Activated naive CD4-positive, alpha-beta T cell treated with anti-CD3 and anti-CD28 coated beads for 36 hours (primary cell): Measurements from ENCODE around the gene ALOX5. TPM values are rescaled to one million over a fixed set of nuclear protein-coding genes. Genes with fewer than 3 reads are reported as not detected.

Source experiments
- CTCF ChIA-PET: fragments of 350-600 bp; sonication (Branson Sonifier 250); formaldehyde crosslinking; loops from one replicate; lab custom pipeline; 2021; ENCODE audit warnings: antibody characterized with exemption; lab: Charles Lee
- DNase-seq: peaks from one replicate; pipeline ENCODE4 v3.0.0-alpha.2; 2020
- H3K27ac Mint-ChIP-seq: one replicate; pipeline ENCODE4 v1.8.0; 2021; ENCODE audit warnings: mild to moderate bottlenecking, mixed read lengths
- H3K27me3 Mint-ChIP-seq: one replicate; pipeline ENCODE4 v1.8.0; 2021; ENCODE audit warnings: low read depth, mixed read lengths
- H3K36me3 Mint-ChIP-seq: one replicate; pipeline ENCODE4 v1.8.0; 2021; ENCODE audit warnings: low read depth, mixed read lengths
- H3K4me1 Mint-ChIP-seq: one replicate; pipeline ENCODE4 v1.8.0; 2021; ENCODE audit warnings: low read depth, mixed read lengths
- H3K4me3 Mint-ChIP-seq: one replicate; pipeline ENCODE4 v1.8.0; 2021; ENCODE audit warnings: mild to moderate bottlenecking, moderate library complexity, mixed read lengths
- H3K9me3 Mint-ChIP-seq: one replicate; pipeline ENCODE4 v1.8.0; 2021; ENCODE audit warnings: mixed read lengths
- intact Hi-C: fragments of 100-400 bp; cut with micrococcal nuclease; formaldehyde crosslinking; loops from one replicate; pipeline ENCODE4 v1.15.1; 2023
- total RNA-seq, 2 experiments: library from RNA; stranded (reverse); gene quantifications; one replicate each; pipeline ENCODE4 v1.2.3, GENCODE V29; 2021

The ALOX5 gene
- total RNA-seq, 2 experiments from 2014 or later: 0.14 to 0.17 TPM

DNA sequence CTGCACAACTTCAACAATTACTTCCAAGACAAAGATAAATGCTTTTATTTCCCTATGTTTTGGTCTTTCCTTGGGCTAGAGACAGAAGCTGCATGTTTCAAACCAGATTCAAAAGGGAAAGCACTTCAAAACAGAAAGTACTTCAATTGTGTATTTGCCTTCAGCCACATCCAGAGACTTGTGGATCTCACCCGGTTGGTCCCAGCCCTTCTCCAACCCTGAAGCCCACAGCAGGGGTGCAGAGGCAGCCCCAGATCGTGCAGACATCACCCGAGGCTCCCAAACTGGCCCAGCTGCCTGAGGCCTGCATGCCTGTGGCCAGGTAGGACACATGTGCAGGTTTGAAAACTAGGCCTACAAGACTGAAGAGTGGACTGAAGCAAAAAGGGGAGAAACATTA, 80.8 kb downstream of the ALOX5 start:
- peaks cover 12% of the 10 kb centered on the region for H3K36me3 Mint-ChIP-seq
- CTCF ChIA-PET: interaction anchor here (0.8 kb wide), 1 partner anchor 11 kb away, joined by 3 read pairs; no protein-coding TSS in a partner anchor
- no peak overlapping the region for H3K4me3 Mint-ChIP-seq
- H3K9me3 Mint-ChIP-seq: no peaks in the 10 kb centered on the region
- H3K4me1 Mint-ChIP-seq: no peaks in the 10 kb centered on the region
- DNase-seq: no peak
- intact Hi-C loops: no loop called here
- no peaks in the 10 kb centered on the region for H3K27me3 Mint-ChIP-seq
- H3K27ac Mint-ChIP-seq: no peak overlapping the region

DNA sequence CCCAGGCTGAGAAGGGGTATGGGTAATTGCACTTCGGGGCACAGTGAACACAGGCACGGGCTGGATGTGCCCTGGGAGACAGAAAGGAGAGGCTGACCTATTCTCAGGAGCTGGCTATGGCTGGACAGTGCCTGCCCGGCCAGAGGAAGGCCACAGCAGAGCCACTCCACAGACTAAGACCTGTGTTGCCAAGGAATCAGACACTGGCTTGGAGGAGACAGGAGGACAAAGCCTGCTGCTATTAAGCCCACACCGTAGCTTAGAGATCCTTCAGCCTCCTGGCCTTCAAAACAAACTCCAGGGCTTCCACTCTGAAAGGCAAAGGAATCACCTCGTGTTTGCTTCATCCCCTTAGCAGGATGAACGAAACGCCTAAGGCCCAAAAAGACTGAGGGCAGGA, 82.2 kb downstream of the ALOX5 start:
- no peaks in the 10 kb centered on the region for H3K4me1 Mint-ChIP-seq
- no peaks in the 10 kb centered on the region for H3K27me3 Mint-ChIP-seq
- no peak overlapping the region for H3K27ac Mint-ChIP-seq
- CTCF ChIA-PET: no interaction called here
- no peak for DNase-seq
- no peak overlapping the region for H3K4me3 Mint-ChIP-seq
- intact Hi-C loops: no loop called here
- peaks cover 14% of the 10 kb centered on the region for H3K36me3 Mint-ChIP-seq
- no peaks in the 10 kb centered on the region for H3K9me3 Mint-ChIP-seq

DNA sequence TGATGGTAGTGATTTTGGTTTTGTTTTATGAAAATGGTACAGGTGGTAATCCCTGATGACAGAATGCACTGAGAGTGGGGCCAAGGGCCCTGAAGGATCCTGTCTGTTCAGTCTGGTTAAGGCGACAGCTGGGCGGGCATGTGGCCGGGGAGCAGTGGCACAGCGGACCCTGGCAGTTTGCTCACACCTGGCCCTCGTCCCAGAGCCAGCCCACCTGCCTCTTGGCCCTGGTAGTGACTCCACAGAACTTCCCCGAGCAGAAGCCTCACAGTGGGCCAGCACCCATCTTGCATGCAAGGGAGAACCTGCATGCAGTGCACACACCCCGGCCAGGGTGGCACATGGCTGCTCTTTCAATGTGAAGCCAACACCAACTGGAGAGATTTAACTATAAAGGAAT, 82.8 kb downstream of the ALOX5 start:
- Mint-ChIP-seq H3K4me3 (no peak overlapping the region), H3K9me3 (no peaks in the 10 kb centered on the region), H3K27me3 (no peaks in the 10 kb centered on the region), H3K4me1 (no peaks in the 10 kb centered on the region), H3K36me3 (peaks cover 16% of the 10 kb centered on the region), H3K27ac (no peak overlapping the region)
- DNase-seq: no peak
- intact Hi-C loops: no loop called here
- CTCF ChIA-PET: no interaction called here

DNA sequence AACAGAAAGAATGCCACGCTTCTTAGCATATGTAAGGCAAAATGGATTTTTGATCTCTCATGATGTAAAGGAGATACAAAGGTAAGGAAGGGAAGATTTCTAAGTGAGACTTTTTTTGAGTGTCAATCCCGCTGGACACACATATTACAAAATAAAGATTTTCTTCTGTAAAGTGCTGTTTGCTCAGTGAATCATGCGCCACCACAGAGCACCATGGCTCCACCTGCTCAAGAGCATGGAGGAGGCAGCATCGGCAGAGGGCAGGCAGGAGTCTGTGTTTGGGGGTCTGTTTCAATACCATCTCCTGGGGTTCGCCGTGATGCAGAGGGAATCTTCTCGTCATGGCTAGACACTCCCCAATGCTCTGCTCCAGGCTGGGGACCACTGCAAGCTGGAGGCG, 83.5 kb downstream of the ALOX5 start:
- Mint-ChIP-seq H3K27me3 (no peaks in the 10 kb centered on the region), H3K27ac (no peak overlapping the region), H3K36me3 (peaks cover 16% of the 10 kb centered on the region), H3K4me1 (no peaks in the 10 kb centered on the region), H3K4me3 (no peak overlapping the region), H3K9me3 (no peaks in the 10 kb centered on the region)
- CTCF ChIA-PET: no interaction called here
- no peak for DNase-seq
- intact Hi-C loops: no loop called here

DNA sequence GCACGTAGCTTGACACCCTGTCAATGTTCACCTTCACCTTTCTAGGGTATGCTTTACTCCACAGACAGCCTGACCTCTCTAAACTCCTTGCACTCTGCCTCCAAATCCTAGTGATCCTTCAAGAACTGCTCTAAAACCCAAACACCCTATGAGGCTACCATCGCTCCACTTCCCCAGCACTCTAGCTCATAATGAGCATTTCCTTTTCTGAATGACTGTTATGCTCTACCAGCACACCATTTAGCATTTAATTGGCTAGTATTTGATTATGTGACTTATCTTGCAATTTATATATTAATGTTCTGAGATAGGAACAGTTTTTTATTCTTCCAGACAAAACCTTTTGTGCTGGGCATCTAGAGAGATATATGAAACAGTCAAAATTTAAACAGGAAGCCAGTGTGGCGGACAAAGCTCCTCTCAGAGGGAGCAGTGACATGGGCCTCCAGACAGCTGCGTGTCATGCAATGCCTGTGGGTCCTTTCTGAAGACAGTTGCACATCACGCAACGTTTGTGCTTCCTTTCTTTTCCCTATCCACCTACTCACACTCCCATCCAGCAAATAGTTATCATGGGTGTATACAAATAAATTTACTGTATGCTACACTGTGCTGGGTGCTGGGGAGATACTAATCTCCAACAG, 86.3 kb downstream of the ALOX5 start:
- Mint-ChIP-seq H3K4me1 (peaks cover 5% of the 10 kb centered on the region), H3K4me3 (no peak overlapping the region), H3K27me3 (no peaks in the 10 kb centered on the region), H3K36me3 (peaks cover 16% of the 10 kb centered on the region), H3K27ac (no peak overlapping the region), H3K9me3 (no peaks in the 10 kb centered on the region)
- CTCF ChIA-PET: interaction anchor here (0.9 to 1.3 kb wide), 2 partner anchors 120 to 225 kb away, joined by 3 to 4 read pairs; no protein-coding TSS in a partner anchor
- intact Hi-C loops: no loop called here
- DNase-seq: no peak

DNA sequence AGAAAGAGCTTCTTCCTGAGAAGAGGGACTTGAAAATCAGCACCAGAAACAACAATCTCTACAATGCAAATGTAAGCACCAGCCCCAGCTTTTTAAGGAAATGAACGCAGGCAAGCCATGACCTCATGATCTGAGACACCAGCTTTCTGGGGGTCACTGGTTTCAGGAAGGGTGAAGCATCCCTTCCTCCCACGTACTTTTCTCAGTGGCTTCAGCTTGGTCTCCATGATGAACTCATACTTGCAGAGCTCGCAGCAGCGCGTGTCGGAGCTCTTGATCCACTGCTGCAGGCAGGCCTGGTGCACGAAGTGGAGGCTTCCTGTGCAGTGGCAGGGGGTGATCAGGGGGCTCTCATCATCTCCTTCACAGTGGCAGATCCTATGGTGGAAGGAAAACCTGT, 87.0 kb downstream of the ALOX5 start:
- no peak overlapping the region for H3K27ac Mint-ChIP-seq
- no peaks in the 10 kb centered on the region for H3K27me3 Mint-ChIP-seq
- H3K9me3 Mint-ChIP-seq: no peaks in the 10 kb centered on the region
- CTCF ChIA-PET: interaction anchor here (0.9 to 1.3 kb wide), 2 partner anchors 120 to 266 kb away, joined by 3 to 4 read pairs; partner anchors contain the start of gene WASHC2C
- DNase-seq: no peak
- intact Hi-C loops: no loop called here
- peaks cover 16% of the 10 kb centered on the region for H3K36me3 Mint-ChIP-seq
- H3K4me1 Mint-ChIP-seq: peaks cover 7% of the 10 kb centered on the region
- H3K4me3 Mint-ChIP-seq: no peak overlapping the region

DNA sequence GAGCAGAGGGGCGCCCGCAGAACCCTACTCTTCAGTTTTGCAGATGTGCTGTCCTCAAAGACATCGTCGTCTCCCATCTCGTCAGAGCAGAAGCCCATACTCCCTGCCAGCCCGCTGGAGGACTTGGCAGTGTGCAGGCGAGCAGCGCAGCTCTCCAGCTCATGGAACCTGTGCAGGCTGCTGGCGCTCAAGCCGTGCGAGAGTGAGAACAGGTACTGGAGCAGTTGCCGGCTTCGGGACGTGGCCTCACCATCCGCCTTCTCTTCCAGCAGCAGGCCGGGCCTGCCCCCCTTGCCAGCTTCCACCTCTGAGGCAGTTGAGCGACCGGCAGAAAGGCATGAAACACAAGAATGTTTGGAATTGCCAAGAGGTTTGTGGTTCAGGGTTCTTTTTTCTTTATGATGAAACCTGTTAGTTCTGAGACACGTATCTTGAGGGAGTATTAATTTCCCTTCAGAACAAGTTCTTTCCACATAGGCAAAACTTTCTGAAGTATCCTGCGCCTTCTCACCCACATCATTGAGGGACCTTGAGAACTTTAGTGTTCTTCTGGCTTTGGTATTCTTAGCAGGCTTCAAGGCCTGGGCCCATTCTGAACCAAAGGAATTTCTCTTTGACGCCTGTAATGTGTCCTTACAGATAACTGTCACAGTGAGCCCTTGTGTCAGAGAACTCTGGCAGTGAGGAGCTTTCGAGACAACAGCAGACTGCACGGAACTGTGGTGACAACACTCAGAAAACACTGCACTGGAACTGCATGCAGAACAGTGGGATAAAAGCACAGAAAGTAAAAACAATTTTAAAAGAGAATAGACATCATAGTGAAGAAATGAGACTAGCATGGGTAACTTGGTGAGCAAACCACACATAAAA, 89.5 kb downstream of the ALOX5 start:
- peaks cover 11% of the 10 kb centered on the region for H3K36me3 Mint-ChIP-seq
- H3K4me1 Mint-ChIP-seq: peaks cover 7% of the 10 kb centered on the region
- no peaks in the 10 kb centered on the region for H3K27me3 Mint-ChIP-seq
- intact Hi-C loops: loop anchor here (2.0 kb wide), 1 partner anchor 229 kb away; no protein-coding TSS in a partner anchor
- no peaks in the 10 kb centered on the region for H3K9me3 Mint-ChIP-seq
- no peak overlapping the region for H3K27ac Mint-ChIP-seq
- CTCF ChIA-PET: interaction anchor here (0.6 to 3.3 kb wide), 4 partner anchors 145 to 211 kb away, joined by 3 to 31 read pairs (median 4); partner anchors contain the start of gene ZFAND4
- no peak overlapping the region for H3K4me3 Mint-ChIP-seq
- no peak for DNase-seq

DNA sequence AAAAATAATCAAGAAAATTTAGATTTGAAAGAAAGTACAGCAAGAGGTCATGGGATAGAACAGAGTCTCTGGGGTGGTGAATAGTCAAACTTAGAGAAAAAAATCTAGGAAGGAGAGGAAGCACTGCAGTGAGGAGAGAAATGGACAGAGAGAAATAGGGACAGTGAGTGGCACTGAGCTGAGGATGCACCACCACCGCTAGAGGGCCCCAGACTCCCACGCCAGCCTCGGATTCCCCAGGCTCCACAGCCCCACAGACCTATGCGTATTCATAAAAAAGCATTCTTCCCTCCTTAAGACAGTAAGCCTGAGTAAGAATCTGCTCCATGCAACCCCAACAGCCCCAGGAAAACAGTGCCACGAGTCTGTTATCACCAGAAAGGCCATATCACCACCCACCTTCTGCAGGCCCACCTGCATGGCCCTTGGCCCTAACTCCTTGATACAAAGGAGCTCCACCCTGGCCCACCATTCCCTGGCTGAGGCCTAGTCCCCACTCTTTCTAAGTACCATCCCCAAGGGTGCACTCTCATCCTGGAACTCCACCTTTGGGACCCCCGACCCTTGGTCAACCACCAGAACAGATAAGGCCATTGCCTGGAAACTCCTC, 91.0 kb downstream of the ALOX5 start:
- intact Hi-C loops: loop anchor here (1.0 to 5.0 kb wide), 4 partner anchors 207 to 563 kb away; partner anchors contain the start of genes WASHC2C and ZFAND4
- no peaks in the 10 kb centered on the region for H3K9me3 Mint-ChIP-seq
- peaks cover 16% of the 10 kb centered on the region for H3K4me1 Mint-ChIP-seq
- H3K36me3 Mint-ChIP-seq: peaks cover 4% of the 10 kb centered on the region
- CTCF ChIA-PET: interaction anchor here (0.5 to 3.3 kb wide), 19 partner anchors 10 to 262 kb away, joined by 3 to 31 read pairs (median 3); partner anchors contain the start of genes WASHC2C and ZFAND4
- no peak overlapping the region for H3K4me3 Mint-ChIP-seq
- DNase-seq: peak; percentile 88
- no peak overlapping the region for H3K27ac Mint-ChIP-seq
- no peaks in the 10 kb centered on the region for H3K27me3 Mint-ChIP-seq

DNA sequence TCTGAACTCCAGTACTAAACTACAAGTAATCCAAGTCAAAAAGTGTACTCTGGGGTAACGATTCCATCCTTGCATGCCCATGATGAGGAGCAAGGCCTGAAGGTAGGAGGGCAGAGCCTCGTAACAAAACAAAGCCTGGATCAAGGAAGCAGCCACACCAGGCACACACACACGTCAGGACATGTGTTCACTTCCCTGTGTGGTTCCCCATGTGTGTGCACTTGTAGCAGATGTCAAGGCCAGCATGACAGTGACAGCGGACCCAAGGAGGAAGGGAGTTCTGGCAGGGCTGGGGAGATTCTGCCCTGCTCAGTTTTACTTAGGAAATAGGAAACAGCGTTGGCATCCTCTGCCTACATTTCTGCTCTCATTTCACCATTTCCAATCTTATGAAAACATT, 92.8 kb downstream of the ALOX5 start:
- Mint-ChIP-seq H3K4me1 (peaks cover 29% of the 10 kb centered on the region), H3K36me3 (peaks cover 1% of the 10 kb centered on the region), H3K4me3 (no peak overlapping the region), H3K27me3 (no peaks in the 10 kb centered on the region), H3K9me3 (no peaks in the 10 kb centered on the region), H3K27ac (no peak overlapping the region)
- CTCF ChIA-PET: no interaction called here
- DNase-seq: no peak
- intact Hi-C loops: loop anchor here (5.0 kb wide), 1 partner anchor 261 kb away; the partner anchor contains the start of gene WASHC2C

DNA sequence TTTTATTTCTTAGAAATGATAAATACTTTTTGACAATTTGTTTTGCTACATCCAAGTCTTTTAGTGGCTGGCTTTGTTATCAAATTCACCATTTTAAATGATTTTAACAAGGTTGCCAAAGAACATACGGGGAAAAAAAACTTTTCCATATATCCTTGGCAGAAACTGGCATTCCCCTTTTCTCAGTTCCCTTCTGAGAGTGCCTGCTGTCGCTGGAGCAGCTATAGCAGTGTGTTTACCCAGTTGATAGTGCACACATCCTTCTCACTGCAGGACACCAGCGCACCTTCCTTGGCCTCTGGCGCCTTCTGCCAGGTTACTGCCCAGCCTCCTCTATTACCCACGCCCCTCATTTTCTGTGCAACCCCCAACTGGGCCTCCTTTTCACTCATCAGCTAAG, 94.1 kb downstream of the ALOX5 start:
- Mint-ChIP-seq H3K36me3 (peaks cover 1% of the 10 kb centered on the region), H3K27ac (no peak overlapping the region), H3K27me3 (no peaks in the 10 kb centered on the region), H3K4me1 (peaks cover 32% of the 10 kb centered on the region), H3K4me3 (no peak overlapping the region), H3K9me3 (no peaks in the 10 kb centered on the region)
- DNase-seq: no peak
- intact Hi-C loops: loop anchor here (5.0 kb wide), 1 partner anchor 259 kb away; the partner anchor contains the start of gene WASHC2C
- CTCF ChIA-PET: interaction anchor here (0.5 to 2.1 kb wide), 4 partner anchors 119 to 273 kb away, joined by 3 to 9 read pairs (median 3); partner anchors contain the start of gene ZFAND4

DNA sequence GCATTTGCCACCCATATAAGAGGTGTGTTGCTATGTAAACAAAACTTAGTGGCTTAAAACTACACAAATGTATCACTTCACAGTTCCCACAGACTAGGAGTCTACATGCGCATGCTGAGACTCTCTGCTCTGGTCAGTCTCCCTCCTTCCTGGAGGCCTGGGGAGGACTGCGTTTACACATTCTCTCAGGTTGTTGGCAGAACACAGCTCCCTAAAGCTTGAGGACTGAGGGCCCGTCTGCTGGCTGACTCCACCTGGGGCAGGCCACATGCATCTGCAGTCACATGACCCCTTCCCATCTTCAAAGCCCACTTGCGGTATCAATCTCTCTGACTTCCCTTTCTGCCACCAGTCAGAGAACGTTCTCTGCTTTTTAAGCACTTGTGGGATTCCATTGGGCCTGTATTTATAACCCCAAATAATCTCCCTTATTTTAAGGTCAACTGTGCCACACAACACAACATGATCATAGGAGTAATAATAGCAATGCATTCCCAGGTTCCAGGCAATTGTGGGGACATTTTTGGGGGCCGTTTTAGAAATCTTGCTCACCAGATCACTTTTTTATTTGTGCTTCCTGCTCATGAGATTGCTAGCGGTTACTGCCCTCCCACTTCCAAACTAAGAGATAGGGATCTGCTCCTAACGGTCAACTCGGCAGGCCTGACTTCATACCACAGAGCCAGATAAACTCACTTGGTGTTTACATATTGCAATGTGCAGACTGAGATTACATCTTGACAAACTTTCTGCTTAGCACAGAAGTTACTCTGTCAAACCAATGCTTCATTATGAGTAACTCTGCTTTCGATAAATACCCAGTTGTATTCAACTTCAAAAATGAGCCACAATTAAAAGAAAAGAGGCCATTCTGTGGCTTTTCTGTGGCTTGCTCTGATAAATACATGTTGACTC, 96.3 kb downstream of the ALOX5 start:
- CTCF ChIA-PET: no interaction called here
- Mint-ChIP-seq H3K9me3 (no peaks in the 10 kb centered on the region), H3K36me3 (peaks cover 1% of the 10 kb centered on the region), H3K4me1 (peaks cover 27% of the 10 kb centered on the region), H3K27ac (peak overlapping the region; percentile 87), H3K27me3 (no peaks in the 10 kb centered on the region), H3K4me3 (peak overlapping the region; percentile 48)
- peak; percentile 77 for DNase-seq
- intact Hi-C loops: loop anchor here (1.0 to 10.0 kb wide), 4 partner anchors 111 to 466 kb away; partner anchors contain the start of genes ZFAND4 and ZNF22
